Measurements from ENCODE around the gene F2RL3. TPM values are rescaled to one million over a fixed set of nuclear protein-coding genes. Genes with fewer than 3 reads are reported as not detected.

Gene F2RL3
- under 1 TPM; 0.07 to 0.62 (median 0.28) TPM for total RNA-seq
- long read RNA-seq, partial matches to known transcripts: 0 of 1 reads
- long read RNA-seq, other reads (novel, unspliced or antisense): 1 of 1 reads

- Histone ChIP-seq H3K36me3 (no peaks in the 10 kb centered on the region), H3K27ac (no peak within 1 kb of the TSS), H3K9me3 (no peaks in the 10 kb centered on the region), H3K4me1 (no peaks in the 10 kb centered on the region), H3K27me3 (no peaks in the 10 kb centered on the region), H3K4me3 (no peak within 1 kb of the TSS)
- 33% methylated on average over 11 of the region's 31 CpGs for WGBS (ENCODE audit: insufficient coverage, low coverage, low lambda C conversion rate, missing lambda C conversion rate)
- peak; percentile 12 to 52 (median 42) for ATAC-seq
- TF ChIP-seq POLR2A (IDR thresholded peaks at IDR 0.05) (no peak), CTCF (IDR thresholded peaks at IDR 0.05) (no peak)
- peak in 1 of 3 donors; percentile 51 for DNase-seq
- intact Hi-C loops (cut with DNase I): no loop called here
Observed at GRCh38 chr19:16888629-16889365, at the start of gene F2RL3. Gene F2RL3, plus strand, starts transcription at chr19:16888999. Its CDS starts 191 bp downstream, at chr19:16889190.

DNA sequence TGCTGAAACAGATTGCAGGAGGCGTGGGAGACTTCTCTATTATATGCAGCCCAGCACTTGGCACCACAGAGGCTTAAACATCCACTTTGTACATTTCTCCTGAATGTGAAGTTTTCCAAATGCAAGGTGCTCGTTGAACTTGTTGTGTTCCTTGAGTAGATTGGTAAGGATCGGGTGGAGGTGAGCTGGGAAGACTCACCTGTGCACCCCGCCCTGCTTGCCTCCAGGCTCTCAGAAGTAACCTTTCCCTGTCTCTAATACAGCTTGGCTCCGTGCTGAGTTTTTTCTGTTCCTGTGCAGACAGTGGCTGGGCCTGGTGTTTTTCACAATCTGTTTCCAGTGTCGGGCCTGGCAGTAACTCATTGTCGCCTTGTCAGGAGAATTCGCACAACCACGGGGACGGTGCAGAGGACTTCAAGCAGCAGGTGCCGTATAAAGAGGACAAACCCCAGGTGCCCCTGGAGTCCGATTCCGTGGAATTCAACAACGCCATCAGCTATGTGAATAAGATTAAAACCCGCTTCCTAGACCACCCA lies 47.3 kb upstream of the F2RL3 start:
- DNase-seq: no peak
- TF ChIP-seq POLR2A (IDR thresholded peaks at IDR 0.05) (no peak), CTCF (IDR thresholded peaks at IDR 0.05) (no peak)
- no peak for ATAC-seq

GRCh38 chr19:16846901-16847300 lies 41.9 kb upstream of the F2RL3 start:
- intact Hi-C loops (cut with DNase I): no loop called here
- Histone ChIP-seq H3K9me3 (no peaks in the 10 kb centered on the region), H3K4me3 (no peak overlapping the region), H3K4me1 (no peaks in the 10 kb centered on the region), H3K36me3 (peaks cover 0 to 65% (median 26%) of the 10 kb centered on the region in 4 donors), H3K27me3 (no peaks in the 10 kb centered on the region), H3K27ac (no peak overlapping the region)
- WGBS (ENCODE audit: insufficient coverage, low coverage, low lambda C conversion rate, missing lambda C conversion rate): no CpG with 5 or more reads among the region's 16 CpGs
- DNase-seq (no peak), ATAC-seq (peak in 1 of 4 donors; percentile 17)
- TF ChIP-seq CTCF (IDR thresholded peaks at IDR 0.05) (no peak), POLR2A (IDR thresholded peaks at IDR 0.05) (no peak)

More for the DNA sequence above, 47.3 kb upstream of the F2RL3 start:
- Histone ChIP-seq H3K4me1 (no peaks in the 10 kb centered on the region), H3K4me3 (no peak overlapping the region), H3K27ac (no peak overlapping the region), H3K36me3 (peaks cover 0 to 49% (median 6%) of the 10 kb centered on the region in 4 donors), H3K9me3 (no peaks in the 10 kb centered on the region), H3K27me3 (no peaks in the 10 kb centered on the region)
- 97% methylated on average over 14 of the region's 15 CpGs for WGBS (ENCODE audit: insufficient coverage, low coverage, low lambda C conversion rate, missing lambda C conversion rate)
- intact Hi-C loops (cut with DNase I): no loop called here

DNA sequence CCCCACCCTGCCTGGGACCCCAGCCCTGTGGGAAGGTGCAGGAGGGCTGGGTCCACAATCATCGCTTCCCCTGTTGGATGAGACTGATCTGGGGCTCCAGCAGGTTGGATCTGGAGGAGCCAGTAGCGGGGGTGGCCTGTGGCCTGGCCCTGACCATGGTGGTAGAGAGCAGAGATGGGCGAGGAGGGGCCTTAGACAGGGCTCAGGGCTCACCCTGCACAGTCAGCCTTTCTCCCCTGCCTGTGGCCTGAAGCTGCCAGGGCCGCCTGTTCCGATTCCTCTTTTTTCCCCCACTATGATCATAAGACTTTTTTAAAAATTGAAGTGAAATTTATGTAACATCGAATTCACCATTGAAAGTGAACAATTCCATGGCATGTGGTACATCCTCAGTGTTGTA lies 41.4 kb upstream of the F2RL3 start:
- intact Hi-C loops (cut with DNase I): no loop called here
- DNase-seq: no peak
- TF ChIP-seq POLR2A (IDR thresholded peaks at IDR 0.05) (no peak), CTCF (IDR thresholded peaks at IDR 0.05) (no peak)
- no peak overlapping the region for H3K4me3 ChIP-seq
- H3K9me3 ChIP-seq: no peaks in the 10 kb centered on the region
- ATAC-seq: peak; percentile 53 to 79 (median 62)
- no peaks in the 10 kb centered on the region for H3K4me1 ChIP-seq
- WGBS (ENCODE audit: insufficient coverage, low coverage, low lambda C conversion rate, missing lambda C conversion rate): 77% methylated on average over 3 of the region's 6 CpGs
- peaks cover 0 to 65% (median 26%) of the 10 kb centered on the region in 4 donors for H3K36me3 ChIP-seq
- H3K27ac ChIP-seq: no peak overlapping the region
- H3K27me3 ChIP-seq: no peaks in the 10 kb centered on the region
